PC-3 (cell line): ENCODE measurements around the gene PRL.

ENCODE experiments used
- CTCF ChIP-seq: fragments of 300-600 bp; sonication (generic); conservative IDR thresholded peaks from 2 replicates; pipeline ENCODE4 v1.5.1; 2017; ENCODE audit warnings: antibody characterized with exemption, low read depth, mild to moderate bottlenecking, low read length
- EZH2 ChIP-seq: fragments of 300-600 bp; sonication (generic); IDR thresholded peaks from one replicate; pipeline ENCODE4 v1.6.1; 2017; ENCODE audit warnings: antibody characterized with exemption, mild to moderate bottlenecking, low read length; ENCODE audit not compliant: unreplicated experiment

GRCh38 chr6:22328474-22328873 lies 31.6 kb upstream of the PRL start:
- TF ChIP-seq CTCF, result no peak
- TF ChIP-seq EZH2, result no peak
